Measurements from ENCODE around the gene GP1BA. TPM values are rescaled to one million over a fixed set of nuclear protein-coding genes. Genes with fewer than 3 reads are reported as not detected.

The GP1BA gene
- total and polyA plus RNA-seq, 2 of the 8 experiments (the other 6 are each of a cell fraction or from before 2014, with no cell fraction given): not detected

- TF ChIP-seq ZNF274 (IDR thresholded peaks at IDR 0.05; ENCODE audit: borderline replicate concordance, extremely low read depth, low read length) (no peak), TAF7 (optimal IDR thresholded peaks at IDR 0.05; ENCODE audit: borderline replicate concordance, low read depth, low read length) (no peak), POLR2A (IDR thresholded peaks at IDR 0.05; ENCODE audit: control extremely low read depth in 1 of 2, low read depth in 2 of 2, low read length in 2 of 2) (peak in 1 of 2 experiments; percentile 21; a peak in 1 of 3 replicates), E2F6 (IDR thresholded peaks at IDR 0.05) (no peak), GABPA (IDR thresholded peaks at IDR 0.05; ENCODE audit: borderline replicate concordance, insufficient read depth, low read length) (peak; percentile 75; the same call in 1 of the 2 replicates), RBBP5 (IDR thresholded peaks at IDR 0.05; ENCODE audit: borderline replicate concordance, low read depth, low read length) (peak; percentile 62; the same call in 1 of the 2 replicates), HDAC6 (IDR thresholded peaks at IDR 0.05; ENCODE audit: low read depth, low read length) (no peak), SAP30 (IDR thresholded peaks at IDR 0.05; ENCODE audit: insufficient read depth, insufficient replicate concordance, low read length) (no peak), SP1 (IDR thresholded peaks at IDR 0.05; ENCODE audit: low read depth, low read length) (no peak), ATF3 (IDR thresholded peaks at IDR 0.05; ENCODE audit: insufficient read depth, low read depth, low read length) (no peak), TEAD4 (IDR thresholded peaks at IDR 0.05; ENCODE audit: low read depth, low read length) (no peak), CHD1 (IDR thresholded peaks at IDR 0.05; ENCODE audit: low read depth, low read length) (no peak), SP4 (IDR thresholded peaks at IDR 0.05; ENCODE audit: low read length) (no peak), NANOG (IDR thresholded peaks at IDR 0.05; ENCODE audit: insufficient read depth, low read depth, low read length, poor library complexity, severe bottlenecking) (no peak), HDAC2 (IDR thresholded peaks at IDR 0.05; ENCODE audit: borderline replicate concordance in 1 of 2, low read depth in 2 of 2, low read length in 2 of 2) (no peak), BACH1 (IDR thresholded peaks at IDR 0.05; ENCODE audit: low read length) (no peak), YY1 (IDR thresholded peaks at IDR 0.05; ENCODE audit: low read depth, low read length) (no peak), NRF1 (IDR thresholded peaks at IDR 0.05; ENCODE audit: low read depth, low read length) (no peak)
Observed at GRCh38 chr17:4900231-4901107, 31.6 kb upstream of the GP1BA start (continued).
